HG03139 (cell line): ENCODE results near the gene C17orf67.

ENCODE experiments used
- ATAC-seq: cut with Tn5 transposase; IDR thresholded peaks from one replicate; pipeline ENCODE4 v1.9.1; 2021; ENCODE audit not compliant: unreplicated experiment

C17orf67 gene

GRCh38 chr17:56834380-56835263 lies 902 bp upstream of the C17orf67 start:
- ATAC-seq: peak; percentile 26

- peak; percentile 39 for ATAC-seq
Measured at GRCh38 chr17:56833057-56833808, 487 bp downstream of the C17orf67 start.

GRCh38 chr17:56832446-56832845 lies 1.3 kb downstream of the C17orf67 start:
- ATAC-seq: no peak

GRCh38 chr17:56831369-56832095 lies 2.2 kb downstream of the C17orf67 start:
- ATAC-seq: no peak

- no peak for ATAC-seq
Measured at GRCh38 chr17:56830726-56831368, 2.9 kb downstream of the C17orf67 start.

- no peak for ATAC-seq
Measured at GRCh38 chr17:56826611-56827414, 6.9 kb downstream of the C17orf67 start.

GRCh38 chr17:56824503-56824902 lies 9.2 kb downstream of the C17orf67 start:
- no peak for ATAC-seq

- no peak for ATAC-seq
Measured at GRCh38 chr17:56823848-56824247, 9.9 kb downstream of the C17orf67 start.

- ATAC-seq: no peak
Measured at GRCh38 chr17:56822725-56823124, 11.0 kb downstream of the C17orf67 start.

GRCh38 chr17:56821847-56822534 lies 11.7 kb downstream of the C17orf67 start:
- ATAC-seq: no peak

GRCh38 chr17:56820207-56820606 lies 13.5 kb downstream of the C17orf67 start:
- no peak for ATAC-seq

- ATAC-seq: peak; percentile 69
Measured at GRCh38 chr17:56819431-56820145, 14.1 kb downstream of the C17orf67 start.

- ATAC-seq: no peak
Measured at GRCh38 chr17:56819030-56819429, 14.7 kb downstream of the C17orf67 start.

- no peak for ATAC-seq
Measured at GRCh38 chr17:56817066-56817465, 16.7 kb downstream of the C17orf67 start.

GRCh38 chr17:56815711-56816110 lies 18.0 kb downstream of the C17orf67 start:
- ATAC-seq: no peak

GRCh38 chr17:56812901-56813388 lies 20.8 kb downstream of the C17orf67 start:
- ATAC-seq: no peak

GRCh38 chr17:56810891-56811775 lies 22.6 kb downstream of the C17orf67 start:
- ATAC-seq: no peak

- ATAC-seq: no peak
Measured at GRCh38 chr17:56810343-56810742, 23.4 kb downstream of the C17orf67 start.
